Measurements from ENCODE around the gene YTHDF1. TPM values are rescaled to one million over a fixed set of nuclear protein-coding genes. Genes with fewer than 3 reads are reported as not detected.

The YTHDF1 gene
- total RNA-seq, 2 donors from 2014 or later = 23.7 to 40.3 TPM

DNA sequence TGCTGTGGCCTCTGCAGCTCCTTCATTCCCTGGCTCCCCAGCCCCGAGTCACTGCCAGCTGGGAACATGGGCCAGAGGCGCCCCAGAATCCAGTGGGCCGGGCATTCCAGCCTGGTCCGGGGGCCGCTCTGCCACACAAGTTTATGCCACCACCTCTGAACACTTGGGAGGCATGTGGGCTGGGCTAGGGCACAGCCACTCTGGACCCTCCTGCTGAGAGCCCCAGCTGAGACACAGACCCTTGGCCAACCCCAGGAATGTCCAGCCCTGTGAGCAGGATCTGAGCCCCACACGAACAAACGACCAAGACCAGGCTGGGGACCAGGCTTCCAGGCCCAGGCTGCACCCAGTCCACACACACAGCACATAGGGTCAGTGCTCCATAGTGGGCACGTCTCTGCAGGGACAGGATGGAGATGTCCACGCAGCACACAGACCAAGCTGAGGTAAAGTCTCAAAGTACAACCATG, 33.0 kb downstream of the YTHDF1 start:
- Mint-ChIP-seq H3K4me1 (no peaks in the 10 kb centered on the region), H3K4me3 (no peak overlapping the region), H3K9me3 (no peaks in the 10 kb centered on the region), H3K27me3 (peaks cover 6% of the 10 kb centered on the region), H3K27ac (no peak overlapping the region), H3K36me3 (ENCODE audit: low read depth) (no peaks in the 10 kb centered on the region)
- peak; percentile 29 for ATAC-seq (replicated peaks)

DNA sequence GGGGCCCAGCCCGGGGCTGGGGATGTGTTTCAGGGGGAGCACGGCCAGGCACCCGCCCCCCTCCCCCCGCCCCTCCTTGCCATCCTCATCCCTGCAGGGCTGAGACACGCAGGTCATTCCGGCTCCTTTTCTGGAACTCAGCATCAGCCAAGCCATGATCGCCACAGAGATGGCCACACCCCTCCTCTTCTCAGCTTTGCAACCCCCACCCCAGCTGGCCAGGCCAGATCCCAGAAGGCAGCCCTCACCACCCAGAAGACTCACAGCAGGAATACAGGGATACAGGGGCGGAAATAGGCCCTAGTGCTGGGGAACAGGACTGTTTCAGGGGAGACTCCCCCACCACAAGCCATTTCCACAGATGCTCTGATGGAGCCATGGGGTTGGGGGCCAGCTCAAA, 33.5 kb downstream of the YTHDF1 start:
- Mint-ChIP-seq H3K27me3 (peaks cover 6% of the 10 kb centered on the region), H3K4me1 (no peaks in the 10 kb centered on the region), H3K4me3 (no peak overlapping the region)

DNA sequence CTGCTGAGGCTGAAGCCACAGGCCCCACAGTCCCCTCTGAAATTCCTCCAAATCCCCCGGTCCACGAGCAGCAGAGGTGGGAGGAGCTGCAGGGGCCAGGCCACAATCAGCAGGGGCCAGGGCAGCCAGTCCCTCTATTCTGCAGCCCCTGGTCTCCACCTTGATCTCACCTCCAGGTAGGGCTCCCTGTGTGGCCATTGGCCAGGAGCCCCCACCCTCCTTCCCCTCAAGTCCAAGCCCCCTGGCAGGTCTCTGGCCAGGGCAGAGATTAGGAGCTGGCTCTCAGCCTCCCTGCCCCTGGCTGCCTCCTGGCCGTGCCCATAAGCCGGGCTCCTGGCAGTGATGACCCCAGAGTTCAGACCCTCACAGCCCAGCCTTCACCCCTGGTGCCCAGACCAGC, 34.7 kb downstream of the YTHDF1 start:
- Mint-ChIP-seq H3K27me3 (peaks cover 9% of the 10 kb centered on the region), H3K4me3 (no peak overlapping the region), H3K9me3 (no peaks in the 10 kb centered on the region), H3K27ac (no peak overlapping the region), H3K4me1 (no peaks in the 10 kb centered on the region), H3K36me3 (ENCODE audit: low read depth) (peaks cover 3% of the 10 kb centered on the region)
- no peak for ATAC-seq (replicated peaks)

More for the DNA sequence above, 33.5 kb downstream of the YTHDF1 start:
- no peak for ATAC-seq (replicated peaks)
- Mint-ChIP-seq H3K36me3 (ENCODE audit: low read depth) (no peaks in the 10 kb centered on the region), H3K9me3 (no peaks in the 10 kb centered on the region), H3K27ac (no peak overlapping the region)

DNA sequence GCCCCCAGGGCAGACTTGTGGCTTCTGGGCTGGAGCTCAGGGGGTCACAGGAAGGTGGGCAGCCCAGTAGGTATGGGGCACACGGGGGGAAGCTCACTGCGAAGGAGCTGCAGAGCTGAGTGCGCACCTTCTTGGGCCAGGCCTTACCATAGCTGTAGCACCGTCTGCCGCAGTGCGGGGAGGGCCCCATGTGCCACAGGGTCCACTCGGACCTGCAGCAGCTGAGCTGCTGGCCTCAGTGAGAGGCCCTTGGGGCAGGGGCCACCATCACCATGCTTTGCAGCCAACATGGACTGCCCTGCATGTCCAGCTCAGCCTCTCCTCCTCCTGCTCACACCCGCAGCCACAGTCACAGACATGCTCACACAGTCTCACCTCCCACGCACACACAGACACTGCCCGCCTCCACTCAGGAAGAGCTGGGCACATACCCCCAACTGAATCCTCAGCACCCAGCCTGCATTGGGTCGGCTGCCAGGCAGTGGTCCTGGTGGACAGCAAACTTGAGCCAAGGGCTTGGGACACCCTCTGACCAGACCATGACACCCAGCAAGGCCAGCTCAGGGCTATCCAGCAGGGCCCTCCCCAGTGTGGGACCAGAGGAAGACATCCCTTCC, 35.3 kb downstream of the YTHDF1 start:
- ATAC-seq (replicated peaks) = no peak
- Mint-ChIP-seq H3K9me3 (no peaks in the 10 kb centered on the region), H3K4me1 (no peaks in the 10 kb centered on the region), H3K27ac (no peak overlapping the region), H3K27me3 (peaks cover 11% of the 10 kb centered on the region), H3K36me3 (ENCODE audit: low read depth) (peaks cover 6% of the 10 kb centered on the region), H3K4me3 (no peak overlapping the region)

DNA sequence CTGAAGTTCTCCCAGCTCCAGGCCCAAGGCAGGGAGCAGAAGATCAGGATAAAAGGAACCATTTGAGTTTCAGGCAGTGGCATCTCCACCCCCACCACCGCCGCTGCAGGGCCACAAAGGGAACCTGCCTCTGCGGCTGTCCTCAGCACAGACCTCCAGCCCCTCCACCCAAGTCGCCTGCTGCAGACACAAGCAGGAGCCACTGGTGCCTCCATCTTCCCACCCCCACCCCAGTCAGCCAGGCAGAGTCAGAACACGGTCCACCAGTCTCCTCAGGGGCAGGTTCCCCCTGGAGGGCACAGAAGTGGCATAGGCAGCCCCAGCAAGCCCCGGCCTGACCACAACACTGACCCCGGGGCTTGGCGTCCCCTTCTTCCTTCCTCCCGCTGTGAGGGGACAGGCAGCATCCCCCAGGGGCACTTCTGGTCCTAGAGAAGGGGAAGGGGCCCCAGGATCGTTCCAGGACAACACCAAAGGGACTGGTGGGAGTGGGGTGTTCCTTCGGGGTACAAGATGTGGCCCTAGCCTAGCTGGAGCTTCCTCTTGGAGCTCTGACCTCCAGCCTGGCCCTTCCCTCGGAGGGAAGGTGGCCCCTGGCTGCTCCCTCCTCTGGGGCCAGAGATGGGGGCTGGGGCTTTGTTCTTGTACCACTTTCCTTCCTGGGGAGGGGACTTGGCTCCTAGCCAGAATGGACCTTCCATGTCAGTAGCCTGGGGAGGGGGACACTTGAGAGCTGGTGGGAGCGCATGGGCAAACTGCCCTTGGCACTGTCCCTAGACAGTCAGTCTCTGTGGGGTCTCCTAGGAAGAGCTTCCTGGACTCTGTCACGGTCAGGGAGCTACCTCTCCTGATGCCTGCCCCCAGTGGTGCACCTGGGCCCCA, 36.0 kb downstream of the YTHDF1 start:
- H3K9me3 Mint-ChIP-seq = no peaks in the 10 kb centered on the region
- no peak for ATAC-seq (replicated peaks)
- peaks cover 11% of the 10 kb centered on the region for H3K27me3 Mint-ChIP-seq
- no peaks in the 10 kb centered on the region for H3K4me1 Mint-ChIP-seq
- peaks cover 6% of the 10 kb centered on the region for H3K36me3 Mint-ChIP-seq (ENCODE audit: low read depth)
- H3K27ac Mint-ChIP-seq = no peak overlapping the region
- H3K4me3 Mint-ChIP-seq = peak overlapping the region; percentile 37

DNA sequence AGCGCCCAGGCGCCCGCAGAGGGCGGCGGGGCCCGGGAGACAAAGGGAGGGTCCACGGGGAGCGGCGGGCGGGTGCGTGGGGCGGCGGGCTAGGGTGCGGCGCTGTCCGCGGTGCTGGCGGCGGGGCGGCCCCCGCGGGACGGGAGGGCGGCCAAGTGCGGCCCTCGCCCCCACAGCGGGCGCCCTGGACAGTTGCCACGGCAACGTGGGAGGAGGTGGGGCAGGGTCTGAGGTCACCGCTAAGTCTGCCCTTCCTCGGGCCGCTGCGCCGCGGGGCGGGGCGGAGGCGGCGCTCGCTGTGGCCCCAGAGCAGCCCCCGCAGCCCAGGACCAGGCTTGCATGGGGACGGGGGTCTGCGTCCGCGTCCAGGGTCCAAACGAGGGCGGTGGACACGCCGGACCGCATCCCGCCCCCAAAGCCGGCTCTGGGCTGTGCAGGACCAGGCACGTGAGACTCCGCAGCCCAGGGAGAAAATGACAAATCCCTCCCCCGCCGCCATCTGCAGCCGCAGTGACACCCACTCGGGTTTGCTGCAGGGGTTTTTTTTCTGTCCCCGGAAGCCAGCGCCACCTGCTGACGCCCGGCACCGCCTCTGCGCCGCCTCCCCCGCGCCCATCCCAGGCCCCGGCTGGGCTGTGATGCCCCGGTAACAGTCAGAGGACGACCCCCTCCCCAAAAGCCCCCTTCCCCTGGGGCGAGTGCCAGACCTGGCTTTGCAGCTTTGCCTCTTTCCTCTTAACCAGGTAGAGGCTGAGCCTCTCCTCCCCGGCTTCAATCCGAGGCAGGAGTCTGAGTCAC, 36.8 kb downstream of the YTHDF1 start:
- Mint-ChIP-seq H3K4me1 (no peaks in the 10 kb centered on the region), H3K27ac (no peak overlapping the region), H3K4me3 (peak overlapping the region; percentile 37), H3K36me3 (ENCODE audit: low read depth) (peaks cover 6% of the 10 kb centered on the region), H3K9me3 (no peaks in the 10 kb centered on the region), H3K27me3 (peaks cover 14% of the 10 kb centered on the region)
- ATAC-seq (replicated peaks) = peak; percentile 53

DNA sequence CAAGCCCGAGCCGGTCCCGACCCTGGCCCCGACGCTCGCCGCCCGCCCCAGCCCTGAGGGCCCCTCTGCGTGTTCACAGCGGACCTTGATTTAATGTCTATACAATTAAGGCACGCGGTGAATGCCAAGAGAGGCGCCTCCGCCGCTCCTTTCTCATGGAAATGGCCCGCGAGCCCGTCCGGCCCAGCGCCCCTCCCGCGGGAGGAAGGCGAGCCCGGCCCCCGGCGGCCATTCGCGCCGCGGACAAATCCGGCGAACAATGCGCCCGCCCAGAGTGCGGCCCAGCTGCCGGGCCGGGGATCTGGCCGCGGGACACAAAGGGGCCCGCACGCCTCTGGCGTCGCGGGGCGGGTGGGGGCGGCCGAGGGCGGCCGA, 37.5 kb downstream of the YTHDF1 start:
- H3K27me3 Mint-ChIP-seq = peaks cover 17% of the 10 kb centered on the region
- H3K4me1 Mint-ChIP-seq = no peaks in the 10 kb centered on the region
- H3K27ac Mint-ChIP-seq = no peak overlapping the region
- H3K36me3 Mint-ChIP-seq (ENCODE audit: low read depth) = peaks cover 6% of the 10 kb centered on the region
- no peak overlapping the region for H3K4me3 Mint-ChIP-seq
- ATAC-seq (replicated peaks) = no peak
- no peaks in the 10 kb centered on the region for H3K9me3 Mint-ChIP-seq

DNA sequence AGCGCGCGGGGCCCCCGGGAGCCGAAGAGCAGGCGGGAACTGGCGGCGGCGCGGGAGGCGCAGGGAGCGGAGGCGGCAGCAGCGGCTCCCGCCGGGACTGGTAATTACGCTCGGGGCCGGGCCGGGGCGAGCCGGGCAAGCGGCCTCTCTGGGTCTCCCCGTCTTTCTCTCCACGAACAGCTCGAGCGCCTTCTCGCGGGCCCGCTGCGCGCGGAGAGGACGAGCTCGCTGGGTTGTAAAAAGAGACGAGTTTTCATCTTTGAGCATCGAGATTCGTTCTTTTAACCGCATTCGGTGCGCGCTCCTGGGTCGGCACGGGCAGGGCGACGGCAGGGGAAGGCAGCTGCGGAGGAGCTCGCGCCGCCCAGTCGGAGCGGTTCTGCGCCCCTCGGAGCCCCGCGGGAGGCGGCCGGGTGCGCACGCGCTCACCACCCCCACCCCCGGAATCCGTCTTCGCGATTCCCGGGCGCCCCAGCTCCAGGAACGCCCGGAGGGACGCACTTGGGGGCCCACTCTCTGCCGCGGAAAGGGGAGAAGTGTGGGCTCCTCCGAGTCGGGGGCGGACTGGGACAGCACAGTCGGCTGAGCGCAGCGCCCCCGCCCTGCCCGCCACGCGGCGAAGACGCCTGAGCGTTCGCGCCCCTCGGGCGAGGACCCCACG, 38.0 kb downstream of the YTHDF1 start:
- Mint-ChIP-seq H3K9me3 (no peaks in the 10 kb centered on the region), H3K36me3 (ENCODE audit: low read depth) (peaks cover 6% of the 10 kb centered on the region), H3K27ac (no peak overlapping the region), H3K4me1 (no peaks in the 10 kb centered on the region), H3K4me3 (peak overlapping the region; percentile 35), H3K27me3 (peaks cover 17% of the 10 kb centered on the region)
- no peak for ATAC-seq (replicated peaks)

DNA sequence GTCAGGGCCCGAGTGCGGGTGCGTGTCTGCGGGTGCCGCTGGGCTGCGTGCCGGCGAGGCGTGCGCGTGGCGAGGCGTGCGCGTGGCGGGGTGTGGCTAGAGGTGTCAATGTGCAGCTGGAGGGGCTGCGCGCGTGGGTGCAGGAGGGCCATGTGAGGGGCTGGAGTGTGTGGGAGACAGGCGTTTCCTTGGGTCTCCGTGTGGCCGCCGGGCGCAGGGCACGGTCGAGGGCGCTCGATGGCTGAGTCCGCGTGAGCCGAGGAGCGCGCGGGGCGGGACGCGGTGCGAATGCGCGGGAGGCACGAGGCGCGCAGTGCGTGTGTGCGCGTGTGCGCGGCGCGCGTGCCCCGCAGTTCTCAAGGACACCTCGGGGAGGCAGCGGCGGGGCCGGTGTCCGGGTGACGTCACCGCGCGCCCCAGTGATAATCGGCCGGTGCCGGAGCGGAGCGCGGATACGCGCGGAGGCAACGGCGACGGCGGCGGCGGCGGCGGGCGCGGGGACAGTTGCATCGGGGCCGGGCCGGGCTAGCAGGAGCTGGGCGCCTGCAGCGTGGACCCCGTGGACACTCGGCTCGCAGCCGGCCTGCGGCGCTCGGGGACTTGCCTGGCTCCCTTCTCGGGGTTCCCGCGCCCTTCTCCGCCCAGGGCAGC, 38.7 kb downstream of the YTHDF1 start:
- peaks cover 16% of the 10 kb centered on the region for H3K27me3 Mint-ChIP-seq
- no peak for ATAC-seq (replicated peaks)
- no peak overlapping the region for H3K27ac Mint-ChIP-seq
- peaks cover 6% of the 10 kb centered on the region for H3K36me3 Mint-ChIP-seq (ENCODE audit: low read depth)
- H3K4me1 Mint-ChIP-seq = no peaks in the 10 kb centered on the region
- peak overlapping the region; percentile 35 for H3K4me3 Mint-ChIP-seq
- no peaks in the 10 kb centered on the region for H3K9me3 Mint-ChIP-seq

DNA sequence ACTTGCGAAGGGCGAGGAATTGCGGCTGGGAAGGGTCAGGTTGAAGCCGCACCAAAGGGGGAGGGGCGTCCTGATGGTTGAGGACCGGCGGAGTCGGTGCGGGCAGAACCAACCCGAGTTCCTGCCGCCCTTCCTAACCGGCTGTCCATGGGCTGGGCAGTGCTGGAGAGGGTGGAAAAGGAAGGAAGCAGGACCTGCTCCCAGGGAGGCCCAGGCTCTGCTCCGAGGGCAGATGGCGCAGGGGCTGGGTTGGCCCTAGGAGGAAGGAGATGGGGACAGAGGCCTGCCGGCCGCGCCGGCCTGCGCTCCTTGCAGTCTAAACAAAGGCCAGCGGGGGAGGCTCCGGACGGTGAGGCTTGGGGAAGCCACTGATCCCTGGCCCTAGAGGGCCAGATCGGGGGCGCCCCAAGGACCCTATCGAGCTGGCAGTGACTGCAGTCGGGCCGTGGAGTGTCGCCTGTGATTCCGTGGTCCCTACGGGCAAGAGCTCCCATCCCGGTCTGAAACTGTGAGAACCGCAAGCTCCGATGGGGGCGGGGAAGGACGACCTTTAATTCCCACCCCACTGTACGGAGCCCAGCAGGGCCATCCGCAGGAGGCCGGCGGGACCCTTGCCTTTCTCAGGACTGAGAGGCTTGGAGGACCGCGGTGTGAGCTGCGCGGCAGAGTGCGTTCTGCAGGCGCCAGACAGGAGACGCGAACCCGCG, 39.4 kb downstream of the YTHDF1 start:
- Mint-ChIP-seq H3K4me3 (peak overlapping the region; percentile 39), H3K27me3 (peaks cover 23% of the 10 kb centered on the region), H3K36me3 (ENCODE audit: low read depth) (peaks cover 6% of the 10 kb centered on the region), H3K27ac (peak overlapping the region; percentile 23), H3K9me3 (no peaks in the 10 kb centered on the region), H3K4me1 (no peaks in the 10 kb centered on the region)
- no peak for ATAC-seq (replicated peaks)

DNA sequence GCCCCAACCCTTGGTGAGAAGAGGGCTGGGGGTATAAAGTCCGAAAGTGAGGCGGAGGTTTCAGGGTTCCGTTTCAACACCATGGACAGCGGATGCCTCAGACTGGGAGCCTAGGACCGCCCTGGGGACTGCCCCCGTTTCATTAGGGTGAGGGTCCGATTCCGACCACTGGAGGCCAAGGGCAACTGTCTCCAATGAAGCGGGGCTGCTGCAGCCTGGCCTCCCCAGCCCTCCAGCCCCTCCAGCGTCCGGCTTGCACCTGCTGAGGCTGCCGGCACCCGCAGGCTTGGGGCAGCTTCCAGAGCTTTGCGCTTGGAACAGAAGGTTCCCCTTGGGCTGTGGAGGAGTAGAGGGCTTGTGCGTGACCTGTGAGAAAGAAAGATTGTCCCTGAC, 39.9 kb downstream of the YTHDF1 start:
- no peak for ATAC-seq (replicated peaks)
- Mint-ChIP-seq H3K36me3 (ENCODE audit: low read depth) (peaks cover 6% of the 10 kb centered on the region), H3K9me3 (no peaks in the 10 kb centered on the region), H3K27ac (peak overlapping the region; percentile 23), H3K27me3 (peaks cover 25% of the 10 kb centered on the region), H3K4me1 (no peaks in the 10 kb centered on the region), H3K4me3 (peak overlapping the region; percentile 39)

DNA sequence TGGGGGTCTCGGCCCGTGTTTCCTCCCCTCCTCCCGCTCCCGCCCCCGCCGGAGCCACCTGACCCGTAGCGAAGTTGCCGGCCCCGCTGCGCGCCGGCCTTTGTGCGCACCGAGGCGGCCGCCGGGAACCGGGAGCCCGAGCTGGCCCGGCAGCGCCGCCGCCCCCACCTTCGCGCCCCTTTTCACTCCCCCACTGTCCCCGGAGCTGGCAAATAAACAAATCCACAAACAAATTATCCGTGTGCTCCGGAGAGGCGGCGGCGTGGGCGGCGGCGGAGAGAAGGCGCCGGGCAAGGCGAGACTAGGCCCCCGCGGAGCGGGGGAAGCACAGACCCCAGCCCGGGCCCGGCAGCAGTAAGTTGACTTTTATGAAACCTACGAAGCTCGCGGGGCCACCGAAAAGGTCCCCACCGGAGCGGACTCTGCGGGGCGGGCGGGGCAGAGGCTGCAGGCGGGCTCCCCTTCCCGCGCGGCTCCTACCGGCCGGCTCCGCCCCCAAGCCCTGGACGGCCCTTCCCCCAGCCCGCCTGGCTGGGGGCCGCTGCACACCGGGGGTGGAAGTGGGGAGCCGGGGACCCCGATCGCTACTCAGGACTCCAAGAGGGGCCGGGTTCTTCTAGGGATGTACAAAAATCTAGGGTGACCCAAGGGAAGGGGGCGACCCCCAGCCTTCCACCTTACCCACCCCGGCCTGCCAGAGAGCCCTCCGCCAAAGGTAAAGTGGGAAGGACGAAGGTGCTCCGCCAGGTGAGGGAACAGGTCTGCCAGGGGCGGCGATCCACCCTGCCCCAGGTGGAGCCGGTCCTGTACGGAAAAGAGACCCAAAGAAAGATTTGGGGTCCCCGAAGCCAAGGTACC, 40.7 kb downstream of the YTHDF1 start:
- Mint-ChIP-seq H3K9me3 (no peaks in the 10 kb centered on the region), H3K27ac (no peak overlapping the region), H3K36me3 (ENCODE audit: low read depth) (peaks cover 6% of the 10 kb centered on the region), H3K4me3 (no peak overlapping the region), H3K27me3 (peaks cover 22% of the 10 kb centered on the region), H3K4me1 (no peaks in the 10 kb centered on the region)
- ATAC-seq (replicated peaks) = no peak
